Measurements from ENCODE around the gene QPRT.
"Not testable (repeated sequence)": the region's sequence is repeated elsewhere in the genome, so short reads cannot be mapped to it uniquely, and the experiment has no call there.

Gene QPRT

DNA sequence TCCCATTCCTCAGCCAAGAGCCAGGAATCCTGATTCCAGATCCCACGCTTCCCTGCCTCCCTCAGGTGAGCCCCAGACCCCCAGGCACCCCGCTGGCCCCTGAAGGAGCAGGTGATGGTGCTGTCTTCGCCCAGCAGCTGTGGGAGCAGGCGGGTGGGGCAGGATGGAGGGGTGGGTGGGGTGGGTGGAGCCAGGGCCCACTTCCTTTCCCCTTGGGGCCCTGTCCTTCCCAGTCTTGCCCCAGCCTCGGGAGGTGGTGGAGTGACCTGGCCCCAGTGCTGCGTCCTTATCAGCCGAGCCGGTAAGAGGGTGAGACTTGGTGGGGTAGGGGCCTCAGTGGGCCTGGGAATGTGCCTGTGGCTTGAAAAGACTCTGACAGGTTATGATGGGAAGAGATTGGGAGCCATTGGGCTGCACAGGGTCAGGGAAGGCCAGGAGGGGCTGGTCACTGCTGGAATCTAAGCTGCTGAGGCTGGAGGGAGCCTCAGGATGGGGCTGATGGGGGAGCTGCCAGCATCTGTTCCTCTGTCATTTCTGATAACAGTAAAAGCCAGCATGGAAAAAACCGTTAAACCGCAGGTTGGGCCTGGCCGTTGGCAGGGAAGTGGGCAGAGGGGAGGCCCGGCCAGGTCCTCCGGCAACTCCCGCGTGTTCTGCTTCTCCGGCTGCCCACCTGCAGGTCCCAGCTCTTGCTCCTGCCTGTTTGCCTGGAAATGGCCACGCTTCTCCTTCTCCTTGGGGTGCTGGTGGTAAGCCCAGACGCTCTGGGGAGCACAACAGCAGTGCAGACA, 15.8 kb upstream of the QPRT start, which contains the start of gene SPN:
Gene SPN (plus strand): TSS at position 232 of the 791 bp plus-strand sequence. CDS start 482 bp downstream, at position 714.
- DNase-seq (ENCODE audit: low spot score), result no peak

DNA sequence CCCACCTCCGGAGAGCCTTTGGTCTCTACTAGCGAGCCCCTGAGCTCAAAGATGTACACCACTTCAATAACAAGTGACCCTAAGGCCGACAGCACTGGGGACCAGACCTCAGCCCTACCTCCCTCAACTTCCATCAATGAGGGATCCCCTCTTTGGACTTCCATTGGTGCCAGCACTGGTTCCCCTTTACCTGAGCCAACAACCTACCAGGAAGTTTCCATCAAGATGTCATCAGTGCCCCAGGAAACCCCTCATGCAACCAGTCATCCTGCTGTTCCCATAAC, 15.2 kb upstream of the QPRT start:
- no peak for DNase-seq (ENCODE audit: low spot score)

- DNase-seq (ENCODE audit: low spot score), result peak; percentile 40
Observed at GRCh38 chr16:29664091-29664921, 14.7 kb upstream of the QPRT start.

- peak; percentile 49 for DNase-seq (ENCODE audit: low spot score)
Observed at GRCh38 chr16:29665294-29666077, 13.5 kb upstream of the QPRT start.

DNA sequence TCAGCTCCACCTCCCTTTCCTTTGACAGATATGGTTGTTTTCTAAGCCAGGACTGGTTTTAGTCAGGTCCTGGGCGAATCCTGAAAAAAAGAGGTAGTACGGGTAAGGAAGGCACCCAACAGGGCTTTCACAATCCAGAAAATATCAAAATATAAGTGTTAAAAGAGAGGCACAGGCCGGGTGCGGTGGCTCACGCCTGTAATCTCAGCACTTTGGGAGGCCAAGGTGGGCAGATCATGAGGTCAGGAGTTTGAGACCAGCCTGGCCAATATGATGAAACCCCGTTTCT, 11.7 kb upstream of the QPRT start:
- not testable (repeated sequence) for DNase-seq (ENCODE audit: low spot score)

GRCh38 chr16:29667755-29668154, 11.2 kb upstream of the QPRT start:
- no peak for DNase-seq (ENCODE audit: low spot score)

DNA sequence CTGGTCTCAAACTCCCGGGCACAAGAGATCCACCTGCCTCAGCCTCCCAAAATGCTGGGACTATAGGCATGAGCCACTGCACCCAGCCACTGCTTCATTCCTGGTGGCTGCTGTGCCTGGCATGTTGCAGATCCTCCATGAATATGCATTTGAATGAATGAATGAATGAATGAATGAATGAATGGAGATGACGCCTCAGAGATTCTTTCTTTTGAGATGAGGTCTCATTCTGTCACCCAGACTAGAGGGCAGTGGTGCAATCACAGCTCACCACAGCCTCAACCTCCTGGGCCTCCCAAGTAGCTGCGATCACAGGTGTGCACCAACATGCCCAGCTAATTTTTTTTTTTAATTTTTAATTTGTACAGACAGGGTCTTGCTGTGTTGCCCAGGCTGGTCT, 10.7 kb upstream of the QPRT start:
- DNase-seq (ENCODE audit: low spot score), result no peak

GRCh38 chr16:29673501-29673900, 5.5 kb upstream of the QPRT start:
- no peak for DNase-seq (ENCODE audit: low spot score)

- no peak for DNase-seq (ENCODE audit: low spot score)
Observed at GRCh38 chr16:29674188-29674587, 4.8 kb upstream of the QPRT start.

- DNase-seq (ENCODE audit: low spot score), result no peak
Observed at GRCh38 chr16:29675811-29676643, 3.0 kb upstream of the QPRT start.

DNA sequence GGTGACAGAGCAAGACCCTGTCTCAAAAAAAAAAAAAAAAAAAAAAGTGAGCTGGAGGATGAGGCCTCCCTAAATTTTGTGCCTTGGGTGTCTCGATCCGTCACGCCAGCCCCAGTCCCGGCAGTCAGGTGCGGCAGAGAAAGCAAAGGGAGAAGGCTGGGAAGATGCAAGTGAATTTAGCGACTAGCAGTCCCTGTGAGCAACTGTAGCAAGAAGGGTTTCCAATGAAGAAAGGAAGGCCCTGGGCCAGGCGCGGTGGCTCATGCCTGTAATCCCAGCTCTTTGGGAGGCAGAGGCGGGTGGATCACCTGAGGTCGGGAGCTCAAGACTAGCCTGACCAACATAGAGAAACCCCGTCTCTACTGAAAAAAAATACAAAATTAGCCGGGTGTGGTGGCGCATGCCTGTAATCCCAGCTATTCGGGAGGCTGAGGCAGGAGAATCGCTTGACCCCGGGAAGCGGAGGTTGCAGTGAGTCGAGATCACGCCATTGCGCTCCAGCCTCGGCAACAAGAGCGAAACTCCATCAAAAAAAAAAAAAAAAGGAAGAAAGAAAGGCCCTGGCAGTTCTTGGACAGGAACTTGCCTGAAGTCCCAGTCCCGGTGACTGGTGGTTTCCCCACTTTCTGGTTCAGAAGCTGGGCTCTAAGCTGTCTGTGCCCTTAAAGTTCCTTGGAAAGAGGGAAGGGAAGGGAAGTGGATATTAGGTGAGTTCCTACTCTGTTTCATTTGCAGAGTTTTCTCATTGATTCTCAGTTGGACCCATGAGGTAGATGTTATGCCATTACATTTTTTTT, 1.8 kb upstream of the QPRT start:
- no peak for DNase-seq (ENCODE audit: low spot score)

GRCh38 chr16:29680180-29680598, 1.2 kb downstream of the QPRT start:
- no peak for DNase-seq (ENCODE audit: low spot score)

- DNase-seq (ENCODE audit: low spot score), result no peak
Observed at GRCh38 chr16:29683543-29684090, 4.6 kb downstream of the QPRT start.

DNA sequence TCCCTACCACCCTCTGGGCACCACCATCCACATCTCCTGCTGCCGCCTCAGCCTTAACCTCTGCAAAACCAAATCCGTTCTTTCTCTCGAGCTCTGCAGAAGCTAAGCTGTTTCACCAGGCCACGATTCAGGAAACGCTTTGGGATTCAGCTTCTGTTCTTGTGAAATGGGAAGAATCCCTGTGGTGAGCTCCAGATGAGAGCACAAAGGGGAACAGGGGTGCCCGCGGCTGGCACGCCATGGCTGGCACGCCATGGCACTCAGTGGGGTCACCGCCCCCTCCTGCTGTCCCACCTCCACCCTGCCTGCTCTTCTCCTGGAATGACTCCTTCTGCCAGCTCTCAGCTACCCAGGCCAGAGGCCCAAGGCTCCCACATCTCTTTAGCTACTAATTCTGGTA, 5.7 kb downstream of the QPRT start:
- DNase-seq (ENCODE audit: low spot score), result no peak

DNA sequence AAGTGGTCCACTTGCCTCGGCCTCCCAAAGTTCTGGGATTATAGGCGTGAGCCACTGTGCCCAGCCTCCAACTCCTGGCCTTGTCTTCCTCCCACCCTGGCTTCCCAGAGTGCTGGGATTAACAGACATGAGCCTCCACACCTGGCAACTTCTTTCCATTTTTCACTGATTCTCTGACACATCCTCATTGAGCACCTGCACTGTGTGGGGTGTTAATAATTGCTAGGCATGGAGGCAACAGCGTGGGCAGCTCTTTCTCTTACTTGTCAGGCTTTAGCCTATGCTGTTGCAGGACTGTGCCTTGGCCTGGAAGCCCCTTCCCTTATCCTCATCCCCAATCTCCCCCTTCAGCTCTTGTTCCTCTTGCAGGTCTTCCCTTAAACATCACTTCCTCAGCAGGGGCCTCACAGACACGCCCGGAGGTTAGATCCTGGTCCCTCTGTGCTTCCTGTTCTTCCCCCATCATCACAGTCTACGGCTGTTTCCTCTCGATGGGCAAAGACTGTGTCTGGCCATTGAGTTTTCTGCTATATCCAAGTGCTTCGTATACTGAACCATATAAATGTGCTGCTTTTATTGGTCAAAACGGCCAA, 7.9 kb downstream of the QPRT start:
- no peak for DNase-seq (ENCODE audit: low spot score)

- DNase-seq (ENCODE audit: low spot score), result no peak
Observed at GRCh38 chr16:29687755-29688154, 8.8 kb downstream of the QPRT start.

GRCh38 chr16:29688172-29688571, 9.2 kb downstream of the QPRT start:
- no peak for DNase-seq (ENCODE audit: low spot score)

GRCh38 chr16:29689490-29690351, 10.7 kb downstream of the QPRT start:
- not testable (repeated sequence) for DNase-seq (ENCODE audit: low spot score)

DNA sequence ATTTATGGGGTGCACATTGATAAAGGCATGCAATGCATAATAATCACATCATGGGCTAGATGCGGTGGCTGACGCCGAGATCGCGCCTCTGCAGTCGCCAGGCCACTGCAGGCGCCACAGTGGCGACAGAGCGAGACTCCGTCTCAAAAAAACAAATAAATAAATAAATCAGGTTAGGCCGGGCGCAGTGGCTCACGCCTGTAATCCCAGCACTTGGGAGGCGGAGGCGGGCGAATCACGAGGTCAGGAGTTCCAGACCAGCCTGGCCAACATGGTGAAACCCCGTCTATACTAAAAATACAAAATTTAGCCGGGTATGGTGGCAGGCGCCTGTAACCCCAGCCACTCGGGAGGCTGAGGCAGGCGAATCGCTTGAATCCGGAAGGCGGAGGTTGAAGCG, 13.6 kb downstream of the QPRT start:
- not testable (repeated sequence) for DNase-seq (ENCODE audit: low spot score)

All from CD4-positive, alpha-beta T cell treated with Interleukin-15 for 4 hours (primary cell).